ENCODE results near the gene DEGS2.
"Not testable (repeated sequence)": the region's sequence is repeated elsewhere in the genome, so short reads cannot be mapped to it uniquely, and the experiment has no call there.

DEGS2 gene

DNA sequence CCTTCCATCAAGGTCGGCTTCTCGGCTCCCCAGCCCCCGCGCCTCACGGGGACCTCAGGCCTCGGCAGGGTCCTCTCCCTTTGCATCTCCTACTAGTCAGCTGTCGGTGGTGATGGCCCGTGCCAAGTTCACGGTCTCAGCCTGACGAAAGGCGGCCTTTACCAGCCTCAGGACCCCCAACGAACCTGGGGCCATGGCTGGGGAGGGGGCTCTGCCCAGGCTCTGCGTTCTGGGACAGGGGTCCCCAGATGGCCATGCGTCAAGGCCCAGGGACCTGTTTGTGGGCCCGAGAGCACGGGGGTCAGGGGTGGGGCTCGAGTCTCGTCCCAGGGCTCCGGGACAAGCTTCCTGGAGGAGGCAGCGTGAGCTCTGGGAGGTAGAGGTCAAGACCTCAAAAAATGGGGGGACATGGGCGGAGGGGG lies 32.8 kb upstream of the DEGS2 start:
- peak; percentile 28 for DNase-seq (ENCODE audit: low read depth)
- TF ChIP-seq POLR2A (IDR thresholded peaks at IDR 0.05; ENCODE audit: extremely low read depth, insufficient read length) (no peak), MAX (IDR thresholded peaks at IDR 0.05; ENCODE audit: low read depth, low read length) (no peak), CTCF (IDR thresholded peaks at IDR 0.05; ENCODE audit: low read depth, low read length) (no peak), MYC (IDR thresholded peaks at IDR 0.05; ENCODE audit: low read depth, low read length) (no peak)
- H3K4me3 ChIP-seq (ENCODE audit: low read depth, low read length): peak overlapping the region; percentile 42

GRCh38 chr14:100191584-100192249 lies 32.3 kb upstream of the DEGS2 start:
- no peak overlapping the region for H3K4me3 ChIP-seq (ENCODE audit: low read depth, low read length)
- TF ChIP-seq MAX (IDR thresholded peaks at IDR 0.05; ENCODE audit: low read depth, low read length) (no peak), CTCF (IDR thresholded peaks at IDR 0.05; ENCODE audit: low read depth, low read length) (no peak), POLR2A (IDR thresholded peaks at IDR 0.05; ENCODE audit: extremely low read depth, insufficient read length) (no peak), MYC (IDR thresholded peaks at IDR 0.05; ENCODE audit: low read depth, low read length) (no peak)
- no peak for DNase-seq (ENCODE audit: low read depth)

- DNase-seq (ENCODE audit: low read depth): no peak
- H3K4me3 ChIP-seq (ENCODE audit: low read depth, low read length): no peak overlapping the region
- TF ChIP-seq POLR2A (IDR thresholded peaks at IDR 0.05; ENCODE audit: extremely low read depth, insufficient read length) (no peak), MYC (IDR thresholded peaks at IDR 0.05; ENCODE audit: low read depth, low read length) (no peak), CTCF (IDR thresholded peaks at IDR 0.05; ENCODE audit: low read depth, low read length) (no peak), MAX (IDR thresholded peaks at IDR 0.05; ENCODE audit: low read depth, low read length) (no peak)
Observed at GRCh38 chr14:100190126-100190525, 30.7 kb upstream of the DEGS2 start.

GRCh38 chr14:100188392-100189030 lies 29.1 kb upstream of the DEGS2 start:
- no peak for DNase-seq (ENCODE audit: low read depth)
- no peak for TF ChIP-seq MYC (IDR thresholded peaks at IDR 0.05; ENCODE audit: low read depth, low read length)
- no peak for TF ChIP-seq MAX (IDR thresholded peaks at IDR 0.05; ENCODE audit: low read depth, low read length)
- no peak for TF ChIP-seq CTCF (IDR thresholded peaks at IDR 0.05; ENCODE audit: low read depth, low read length)
- TF ChIP-seq POLR2A (IDR thresholded peaks at IDR 0.05; ENCODE audit: extremely low read depth, insufficient read length): no peak
- H3K4me3 ChIP-seq (ENCODE audit: low read depth, low read length): no peak overlapping the region

GRCh38 chr14:100187247-100187833 lies 27.9 kb upstream of the DEGS2 start:
- DNase-seq (ENCODE audit: low read depth): no peak
- no peak overlapping the region for H3K4me3 ChIP-seq (ENCODE audit: low read depth, low read length)
- no peak for TF ChIP-seq MYC (IDR thresholded peaks at IDR 0.05; ENCODE audit: low read depth, low read length)
- TF ChIP-seq CTCF (IDR thresholded peaks at IDR 0.05; ENCODE audit: low read depth, low read length): no peak
- TF ChIP-seq MAX (IDR thresholded peaks at IDR 0.05; ENCODE audit: low read depth, low read length): no peak
- TF ChIP-seq POLR2A (IDR thresholded peaks at IDR 0.05; ENCODE audit: extremely low read depth, insufficient read length): no peak

DNA sequence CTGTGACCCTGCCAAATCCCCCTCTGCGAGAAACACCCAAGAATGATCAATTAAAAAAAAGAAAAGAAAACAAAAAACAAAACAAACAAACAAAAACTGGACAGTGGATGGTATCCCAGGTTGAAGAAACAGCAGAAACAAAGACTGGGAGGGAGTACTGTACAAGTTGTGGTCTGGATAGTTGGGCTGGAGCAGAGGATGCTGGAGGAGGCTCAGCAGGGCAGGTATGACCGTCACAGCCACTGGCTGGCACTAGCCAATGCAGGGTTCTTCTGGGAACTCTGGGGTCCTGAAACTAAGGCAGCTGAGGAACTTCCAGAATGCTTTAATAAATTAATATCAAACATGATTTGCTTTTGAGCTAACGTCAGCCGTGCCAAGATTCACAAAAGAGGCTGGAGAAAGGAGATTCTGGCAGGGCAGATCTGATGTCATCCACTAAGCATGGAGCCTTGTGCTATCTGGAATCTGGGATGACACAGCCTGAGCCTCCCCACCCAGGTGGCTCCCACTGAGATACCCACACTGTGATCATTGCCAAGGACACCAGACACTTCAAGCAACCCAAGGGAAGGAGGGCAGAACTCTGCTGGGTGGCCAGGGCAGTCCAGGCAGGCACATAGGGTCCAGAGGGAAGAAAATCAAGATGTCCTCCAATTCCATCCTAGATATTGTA lies 22.6 kb upstream of the DEGS2 start:
- not testable (repeated sequence) for DNase-seq (ENCODE audit: low read depth); H3K4me3 ChIP-seq (ENCODE audit: low read depth, low read length)

GRCh38 chr14:100180671-100181070 lies 21.2 kb upstream of the DEGS2 start:
- not testable (repeated sequence) for H3K4me3 ChIP-seq (ENCODE audit: low read depth, low read length); DNase-seq (ENCODE audit: low read depth)
